GM18526 (cell line): ENCODE data around the gene CPLANE2.

ENCODE experiments used
- POLR2A ChIP-seq: IDR thresholded peaks from 3 replicates; pipeline ENCODE4 v1.6.1; 2011; ENCODE audit not compliant: insufficient read length; ENCODE audit errors: extremely low read depth

Gene CPLANE2

DNA sequence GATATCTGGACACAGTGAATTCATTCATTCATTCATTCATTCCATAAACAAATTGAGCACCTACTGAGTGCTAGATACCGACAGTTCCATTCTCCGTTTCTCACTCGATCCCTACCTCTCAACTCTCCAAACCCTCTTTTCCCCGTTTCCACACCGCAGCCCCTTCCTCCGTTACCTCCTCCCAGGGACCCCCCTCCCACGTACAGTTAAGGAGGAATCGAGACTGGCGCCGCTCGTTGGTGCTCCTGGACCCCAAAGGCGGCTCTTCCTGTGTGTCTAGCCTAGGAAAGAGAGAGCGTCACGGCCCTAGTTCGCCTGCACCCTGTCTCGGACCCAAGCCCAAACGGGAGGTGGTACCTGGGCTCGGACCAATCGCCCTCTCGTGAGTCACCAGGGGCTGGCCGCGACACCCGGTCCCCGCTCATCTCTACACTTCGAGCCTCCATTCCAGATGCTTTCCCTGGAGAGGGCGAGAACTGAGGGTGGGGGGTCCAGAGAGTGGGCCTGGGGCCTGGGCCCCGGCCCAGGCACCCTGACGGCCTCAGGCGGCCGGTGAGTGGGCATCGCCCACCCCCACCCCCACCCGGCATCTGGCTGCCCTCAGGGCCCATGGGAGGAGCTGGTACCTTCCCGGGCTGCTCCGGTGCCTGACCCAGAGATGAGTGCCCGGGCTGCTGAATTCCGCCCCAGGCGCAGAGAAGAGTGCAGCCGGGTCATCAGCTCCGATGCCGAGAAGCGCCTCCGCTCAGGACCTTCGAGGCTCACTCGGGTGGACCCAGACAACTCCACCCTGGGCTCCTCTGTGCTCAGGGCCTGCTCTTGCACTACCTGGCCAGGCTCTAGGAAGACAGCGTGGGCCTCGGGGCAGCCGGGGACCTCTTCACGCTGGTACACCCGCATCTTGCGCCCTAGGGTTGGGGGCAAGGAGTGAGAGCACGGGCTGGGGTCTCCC is 29.4 kb downstream of the CPLANE2 start:
- TF ChIP-seq POLR2A: no peak

DNA sequence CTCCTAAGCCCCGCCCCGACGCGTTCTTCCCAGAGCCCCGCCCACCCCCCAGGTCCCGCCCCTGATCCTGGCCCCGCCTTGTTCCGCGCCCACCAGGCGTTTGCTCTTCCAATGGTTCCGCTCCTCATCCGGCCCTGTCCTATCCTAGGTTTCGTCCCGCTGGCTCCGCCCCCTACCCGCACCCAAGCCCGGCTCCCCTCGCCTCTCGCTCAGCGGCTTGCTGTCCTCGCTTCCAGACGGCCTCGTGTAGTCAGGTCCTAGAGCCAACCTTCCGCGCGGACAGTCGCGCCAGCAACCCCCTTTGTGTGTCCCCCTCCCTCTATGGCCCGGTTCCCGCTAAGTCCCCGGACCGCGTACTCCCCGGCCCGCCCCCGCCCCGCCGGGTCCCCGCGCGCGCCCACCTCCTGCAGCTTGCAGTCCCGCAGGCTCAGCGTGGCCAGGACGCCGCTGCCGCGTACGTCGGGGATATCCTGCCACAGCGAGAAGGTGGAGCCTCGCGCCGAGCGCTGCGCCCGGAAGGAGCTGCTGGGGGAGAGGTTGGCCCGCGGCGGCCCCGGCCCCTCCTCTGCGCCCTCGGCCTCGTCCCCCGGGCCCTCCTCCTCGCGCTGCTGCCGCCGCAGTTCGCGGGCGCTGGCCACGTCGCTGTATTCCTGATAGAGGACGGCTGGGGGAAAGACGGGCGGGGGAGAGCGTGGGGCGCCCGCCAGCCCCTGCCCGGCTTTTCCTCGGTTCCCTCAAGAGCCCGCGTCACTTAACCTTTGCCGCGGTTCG is 30.3 kb downstream of the CPLANE2 start:
- TF ChIP-seq POLR2A: peak; percentile 60

DNA sequence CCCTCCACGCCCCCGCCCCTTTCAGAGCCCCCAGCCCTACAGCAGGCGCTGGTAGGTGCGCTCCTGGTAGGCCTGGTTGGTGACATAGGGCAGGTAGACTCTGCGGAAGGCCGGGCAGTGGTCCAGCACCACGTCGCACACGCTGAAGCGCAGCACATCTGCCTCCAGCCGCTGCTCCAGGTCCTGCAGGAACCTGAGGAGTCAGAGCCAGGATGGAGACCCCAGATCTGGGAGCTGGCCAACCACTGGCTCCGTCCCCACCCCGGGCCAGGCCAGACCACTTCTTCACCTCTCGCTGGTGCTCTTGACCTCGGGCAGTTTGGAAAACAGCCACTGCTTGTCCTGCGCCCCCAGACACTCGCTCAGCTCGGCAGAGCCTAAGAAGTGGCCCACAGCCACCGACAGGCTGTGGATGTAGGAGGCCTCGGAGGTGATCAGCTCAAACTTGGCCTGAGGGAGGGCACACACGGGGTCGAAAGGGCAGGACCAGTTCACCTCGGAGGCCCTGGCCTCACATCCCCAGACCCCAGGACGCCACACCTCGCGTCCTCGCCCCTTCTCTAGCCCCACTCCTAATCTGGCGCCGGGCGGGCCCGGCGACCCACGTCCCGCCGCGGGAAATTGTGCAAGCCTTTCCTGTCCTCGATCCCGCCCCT is 31.0 kb downstream of the CPLANE2 start:
- TF ChIP-seq POLR2A: no peak

DNA sequence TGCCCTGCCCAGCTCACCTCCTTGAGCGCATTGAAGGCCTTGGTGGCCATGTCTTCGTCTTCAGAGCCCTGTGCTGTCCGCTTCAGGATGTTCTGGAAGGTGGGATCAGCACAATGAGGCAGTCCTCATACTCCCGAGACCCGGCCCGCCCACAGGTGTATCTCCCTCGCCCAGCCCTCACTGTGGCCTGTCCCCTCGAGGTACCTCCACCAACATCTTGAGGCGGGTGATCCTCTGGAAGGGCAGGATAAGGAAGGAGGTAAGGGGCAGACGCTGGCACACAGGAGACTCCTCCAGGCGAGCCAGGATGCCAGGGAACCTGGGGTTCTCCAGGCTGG is 31.7 kb downstream of the CPLANE2 start:
- no peak for TF ChIP-seq POLR2A

DNA sequence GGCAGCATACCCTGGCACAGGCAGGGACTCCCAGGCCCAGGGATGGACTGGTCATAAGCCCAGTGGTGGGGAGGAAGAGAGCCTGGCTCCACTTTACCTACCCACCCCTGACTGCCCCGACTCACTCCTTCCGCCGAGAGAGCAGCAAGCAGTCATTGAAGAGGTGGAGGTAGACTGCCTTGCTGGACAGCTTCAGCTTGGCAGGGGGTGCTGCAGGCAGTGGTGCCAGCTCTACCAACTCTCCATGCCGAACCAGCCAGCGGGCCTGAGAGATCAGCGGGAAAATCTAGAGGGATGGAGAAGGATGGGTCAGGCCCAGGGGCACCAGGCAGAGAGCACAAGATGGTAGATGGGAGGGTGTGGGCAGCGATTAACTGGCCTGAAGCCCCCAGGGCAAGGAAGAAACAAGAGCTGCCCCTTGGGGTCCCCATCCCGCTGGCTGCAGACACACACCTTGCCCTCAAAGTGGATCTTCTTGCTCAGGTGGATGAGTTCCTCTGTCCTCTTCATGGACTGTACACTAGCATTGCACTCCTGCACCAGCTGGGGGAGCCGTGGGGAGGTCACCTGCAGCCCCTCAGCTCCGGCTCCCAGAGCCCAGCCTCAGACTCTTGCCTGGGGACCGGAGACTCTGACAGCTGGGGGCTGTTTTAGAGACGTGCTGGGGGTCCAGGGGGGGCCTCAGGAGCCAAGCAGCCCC is 32.2 kb downstream of the CPLANE2 start:
- TF ChIP-seq POLR2A: no peak

DNA sequence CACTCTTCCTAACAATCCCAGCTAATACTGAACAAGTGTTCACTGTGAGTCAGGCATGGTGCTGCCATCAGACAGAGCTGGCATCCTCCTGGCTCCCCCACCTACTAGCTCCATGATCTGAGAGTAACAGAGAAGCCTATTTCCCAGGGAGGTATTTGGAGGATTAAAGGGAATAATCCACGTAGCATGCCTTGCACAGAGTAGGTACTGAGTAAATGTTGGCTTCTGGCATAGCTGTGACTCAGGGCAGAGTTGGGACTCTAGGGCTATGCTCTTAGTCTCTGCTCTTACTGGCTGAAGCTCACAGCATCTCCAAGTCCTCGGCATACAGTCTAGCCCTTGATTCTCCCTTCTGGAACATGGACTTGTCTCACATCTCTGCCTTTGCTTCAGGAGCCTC is 32.8 kb downstream of the CPLANE2 start:
- TF ChIP-seq POLR2A: no peak

DNA sequence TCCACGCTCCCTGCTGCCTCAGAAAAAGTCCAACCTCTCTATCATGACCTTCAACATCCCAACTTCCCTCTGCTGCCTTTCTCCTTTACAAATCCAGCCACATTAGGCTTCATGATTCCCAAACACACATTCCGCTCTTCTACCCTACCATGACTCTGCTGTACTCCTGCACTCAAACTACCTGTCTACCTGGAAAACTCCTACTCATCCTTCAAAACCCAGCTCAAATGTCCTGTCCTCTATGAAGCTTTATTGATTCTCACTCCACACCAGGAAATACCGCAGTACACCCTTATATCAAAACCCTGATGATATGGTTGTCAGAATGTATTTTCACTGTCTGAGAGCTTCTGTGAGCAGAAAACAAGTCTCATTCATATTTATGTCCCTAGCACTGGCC is 33.4 kb downstream of the CPLANE2 start:
- no peak for TF ChIP-seq POLR2A

DNA sequence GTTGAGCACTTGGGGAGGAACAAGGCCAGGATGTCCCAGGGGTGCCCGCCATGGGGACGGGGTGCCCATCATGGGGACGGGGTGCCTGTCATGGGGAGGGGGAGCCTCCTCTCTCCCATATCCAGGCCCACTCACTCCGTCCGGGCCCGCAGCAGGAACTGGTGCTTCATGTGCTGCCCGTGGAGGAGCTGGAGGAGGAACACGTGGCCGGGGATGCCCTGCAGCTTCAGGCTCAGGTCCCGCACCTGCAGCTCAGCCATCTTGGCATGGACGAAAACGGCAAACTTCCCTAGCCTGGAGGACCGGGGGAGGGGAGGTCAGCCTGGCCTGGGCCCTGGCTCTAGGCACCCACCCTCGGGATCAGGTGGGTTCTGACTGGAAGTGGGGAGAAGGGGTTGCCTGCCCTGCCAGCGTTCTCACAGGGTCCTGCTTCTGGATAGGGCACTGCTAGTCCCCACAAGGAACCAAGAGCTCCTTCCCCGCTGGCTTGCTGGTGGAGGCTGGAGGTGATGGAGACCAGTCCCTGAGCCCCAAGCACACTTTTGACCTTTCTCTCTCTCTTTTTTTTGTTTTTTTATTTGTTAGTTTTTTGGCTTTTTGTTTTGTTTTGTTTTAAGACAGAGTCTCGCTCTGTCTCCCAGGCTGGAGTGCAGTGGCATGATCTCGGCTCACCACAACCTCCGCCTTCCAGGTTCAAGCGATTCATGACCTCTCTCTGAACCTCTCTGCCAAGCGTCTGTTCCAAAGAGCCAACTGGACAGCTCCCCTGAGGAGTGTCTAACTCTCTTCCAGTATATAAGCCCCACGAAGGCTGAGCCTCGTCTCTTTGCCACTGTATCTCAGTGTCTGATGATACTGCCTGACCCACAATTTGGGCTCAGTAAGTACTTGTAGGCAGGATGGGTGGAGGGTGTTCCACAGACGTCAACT is 34.4 kb downstream of the CPLANE2 start:
- TF ChIP-seq POLR2A: no peak

DNA sequence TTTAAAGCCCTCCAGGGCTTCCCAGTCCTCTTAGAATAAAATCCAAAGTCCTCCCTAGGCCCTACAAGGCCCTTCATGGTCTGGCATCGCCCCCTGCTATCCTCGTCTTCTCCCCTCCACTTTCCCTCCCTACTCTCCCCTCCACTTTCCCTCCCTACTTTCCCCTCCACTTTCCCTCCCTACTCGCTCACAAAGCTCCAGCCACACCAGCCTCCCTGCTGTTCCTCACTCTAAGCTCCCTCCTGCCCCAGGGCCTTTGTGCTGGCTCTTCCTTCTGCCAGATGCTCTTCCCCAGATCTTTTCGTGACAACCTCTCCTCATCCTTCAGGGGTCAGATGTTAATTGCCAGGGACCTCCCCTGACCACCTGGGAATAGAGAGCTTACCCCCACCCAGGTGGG is 37.3 kb downstream of the CPLANE2 start:
- no peak for TF ChIP-seq POLR2A

DNA sequence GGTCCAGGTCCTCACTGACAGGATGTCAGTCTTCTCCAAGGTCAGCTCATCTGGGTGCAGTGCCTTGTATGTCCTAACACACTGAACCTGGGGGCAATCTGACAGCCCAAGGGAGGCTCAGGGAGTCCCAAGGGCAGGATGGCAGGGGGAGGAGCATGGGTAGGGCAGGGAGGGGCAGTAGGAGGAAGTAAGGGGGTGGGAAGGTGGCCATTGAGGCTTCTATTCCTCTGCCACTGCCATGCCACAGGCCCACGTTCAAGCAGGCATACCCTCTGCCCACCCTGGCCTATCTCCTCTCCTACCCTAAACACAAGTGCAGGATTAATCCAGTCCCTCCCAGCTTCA is 37.9 kb downstream of the CPLANE2 start:
- TF ChIP-seq POLR2A: no peak

DNA sequence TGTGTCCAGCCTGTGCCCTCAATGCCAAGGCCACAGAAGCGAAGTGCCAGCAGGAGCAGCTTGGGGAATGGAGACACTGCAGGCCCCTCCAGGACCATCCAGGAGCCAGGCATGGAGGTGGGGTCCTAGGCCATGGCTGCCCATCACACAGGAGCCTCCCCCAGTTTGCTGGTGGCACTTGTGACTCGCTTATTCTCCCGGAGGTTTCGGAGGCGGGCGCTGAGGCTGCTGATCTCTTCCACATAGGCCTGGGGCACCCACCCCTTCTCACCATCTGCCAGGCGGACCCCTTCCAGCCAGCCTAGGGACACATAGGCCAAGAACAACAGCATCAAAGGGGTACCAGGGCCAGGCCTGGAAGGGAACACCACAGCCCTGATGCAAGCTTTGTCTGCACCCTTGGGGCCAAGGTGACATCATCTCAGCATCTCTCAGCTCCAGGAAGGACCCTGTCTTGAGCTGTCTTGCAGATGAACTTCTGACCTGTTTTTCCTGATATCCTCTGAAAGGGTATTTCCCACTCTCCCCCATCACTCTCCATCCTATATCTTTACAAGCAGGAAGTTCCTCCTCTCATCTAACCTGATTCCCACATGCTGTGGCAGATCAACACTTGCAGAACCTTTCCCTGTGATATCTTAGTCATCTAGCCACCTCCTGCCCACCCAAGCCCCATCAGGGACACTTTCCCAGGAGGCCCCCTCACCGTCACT is 38.4 kb downstream of the CPLANE2 start:
- TF ChIP-seq POLR2A: no peak

DNA sequence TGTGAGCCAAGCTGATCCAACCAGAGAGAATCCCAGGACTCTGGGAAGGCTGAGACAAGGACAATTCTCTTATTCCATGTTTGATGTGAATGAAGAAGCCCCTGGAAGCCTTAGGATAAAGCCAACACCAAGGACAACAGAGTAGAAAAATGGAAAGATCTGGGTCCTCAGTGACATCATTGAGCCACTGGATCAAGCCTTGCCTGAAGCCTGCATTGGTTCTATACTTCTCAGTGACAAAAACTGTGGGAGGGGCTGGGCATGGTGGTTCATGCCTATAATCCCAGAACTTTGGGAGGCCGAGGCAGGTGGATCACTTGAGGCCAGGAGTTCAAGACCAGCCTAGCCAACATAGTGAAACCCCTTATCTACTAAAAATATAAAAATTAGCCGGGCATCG is 40.1 kb downstream of the CPLANE2 start:
- TF ChIP-seq POLR2A: no peak

DNA sequence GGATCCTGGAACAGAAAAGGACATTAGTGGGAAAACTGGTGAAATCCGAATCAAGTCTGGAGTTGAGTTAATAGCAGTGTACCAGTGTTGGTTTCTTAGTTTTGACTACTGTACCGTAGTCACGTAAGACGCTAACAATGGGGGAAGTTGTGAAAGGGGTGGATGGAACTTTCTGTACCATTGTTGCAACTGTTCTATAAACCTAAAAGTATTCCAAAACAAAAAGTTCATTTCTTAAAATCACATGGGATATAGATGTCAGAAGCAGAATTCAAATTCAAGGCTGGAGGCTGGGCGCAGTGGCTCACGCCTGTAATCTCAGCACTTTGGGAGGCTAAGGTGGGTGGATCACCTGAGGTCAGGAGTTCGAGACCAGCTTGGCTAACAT is 41.5 kb downstream of the CPLANE2 start:
- TF ChIP-seq POLR2A: no peak
